Endothelial cell of umbilical vein (primary cell): ENCODE data around the gene EGLN1.

Source experiments
- EZH2 ChIP-seq: IDR thresholded peaks from 2 replicates; pipeline ENCODE4 v1.6.1; 2012; ENCODE audit warnings: borderline replicate concordance, low read depth, mild to moderate bottlenecking, moderate library complexity, low read length, inconsistent platforms; ENCODE audit not compliant: severe bottlenecking
- GATA2 ChIP-seq: IDR thresholded peaks from 2 replicates; pipeline ENCODE4 v1.7.0; 2011; ENCODE audit warnings: low read depth, mild to moderate bottlenecking, moderate library complexity, mixed read lengths, low read length; ENCODE audit not compliant: insufficient read length, insufficient read depth
- JUN ChIP-seq: IDR thresholded peaks from 2 replicates; pipeline ENCODE4 v1.6.1; 2011; ENCODE audit warnings: borderline replicate concordance, low read depth; ENCODE audit not compliant: insufficient read length, insufficient read depth
- MYC ChIP-seq: IDR thresholded peaks from one replicate; pipeline ENCODE4 v1.6.1; 2011; ENCODE audit warnings: mild to moderate bottlenecking, low read depth, low read length
- POLR2A ChIP-seq: IDR thresholded peaks from 2 replicates; pipeline ENCODE4 v1.6.1; 2012; ENCODE audit warnings: low read depth, mild to moderate bottlenecking, control low read depth, low read length
- POLR2AphosphoS5 ChIP-seq: IDR thresholded peaks from 2 replicates; pipeline ENCODE4 v1.6.1; 2012; ENCODE audit warnings: low read depth, mild to moderate bottlenecking, control low read depth, low read length, moderate library complexity; ENCODE audit not compliant: insufficient read depth
- TF ChIP-seq, protein P1 (sequence below), 2 donors: IDR thresholded peaks; 1 replicate in 1 of 2; 2 replicates in 1 of 2; pipeline ENCODE4 v1.5.1; 2011; ENCODE audit warnings: low read length in 2 of 2, mild to moderate bottlenecking in 2 of 2, moderate library complexity in 2 of 2, control low read depth in 1 of 2, inconsistent platforms in 1 of 2, low read depth in 1 of 2; ENCODE audit not compliant: insufficient read depth in 1 of 2; ENCODE audit errors: extremely low read depth in 1 of 2
- TF ChIP-seq, protein P2 (sequence below): IDR thresholded peaks from 2 replicates; pipeline ENCODE4 v1.6.1; 2011; ENCODE audit not compliant: insufficient read depth, insufficient read length

DNA sequence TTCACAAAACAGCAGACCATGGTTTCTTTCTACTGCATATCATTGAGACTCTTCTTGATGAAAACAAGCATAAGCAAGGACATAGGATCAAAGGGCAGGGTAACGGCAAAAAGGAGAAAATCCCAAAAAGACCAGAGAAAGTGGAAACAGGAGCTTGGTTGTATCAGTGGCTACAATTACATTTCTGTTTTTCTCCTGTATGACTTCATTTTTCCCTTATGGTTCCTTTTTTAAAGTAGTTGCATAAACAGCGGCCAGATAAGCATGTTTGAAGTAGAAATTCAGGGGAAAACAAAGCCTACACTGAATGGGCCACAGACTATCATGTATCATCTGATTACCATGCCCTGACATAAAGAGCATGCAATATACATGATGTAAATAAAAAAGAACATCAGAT, 4.6 kb downstream of the EGLN1 start:
- TF ChIP-seq POLR2A: no peak
- TF ChIP-seq, protein P1, sequence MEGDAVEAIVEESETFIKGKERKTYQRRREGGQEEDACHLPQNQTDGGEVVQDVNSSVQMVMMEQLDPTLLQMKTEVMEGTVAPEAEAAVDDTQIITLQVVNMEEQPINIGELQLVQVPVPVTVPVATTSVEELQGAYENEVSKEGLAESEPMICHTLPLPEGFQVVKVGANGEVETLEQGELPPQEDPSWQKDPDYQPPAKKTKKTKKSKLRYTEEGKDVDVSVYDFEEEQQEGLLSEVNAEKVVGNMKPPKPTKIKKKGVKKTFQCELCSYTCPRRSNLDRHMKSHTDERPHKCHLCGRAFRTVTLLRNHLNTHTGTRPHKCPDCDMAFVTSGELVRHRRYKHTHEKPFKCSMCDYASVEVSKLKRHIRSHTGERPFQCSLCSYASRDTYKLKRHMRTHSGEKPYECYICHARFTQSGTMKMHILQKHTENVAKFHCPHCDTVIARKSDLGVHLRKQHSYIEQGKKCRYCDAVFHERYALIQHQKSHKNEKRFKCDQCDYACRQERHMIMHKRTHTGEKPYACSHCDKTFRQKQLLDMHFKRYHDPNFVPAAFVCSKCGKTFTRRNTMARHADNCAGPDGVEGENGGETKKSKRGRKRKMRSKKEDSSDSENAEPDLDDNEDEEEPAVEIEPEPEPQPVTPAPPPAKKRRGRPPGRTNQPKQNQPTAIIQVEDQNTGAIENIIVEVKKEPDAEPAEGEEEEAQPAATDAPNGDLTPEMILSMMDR (IDR thresholded peaks at IDR 0.05; ENCODE audit: extremely low read depth in 1 of 2, insufficient read depth in 1 of 2, low read depth in 1 of 2, low read length in 2 of 2): no peak
- no peak for TF ChIP-seq EZH2
- TF ChIP-seq POLR2AphosphoS5: no peak
- TF ChIP-seq, protein P2, sequence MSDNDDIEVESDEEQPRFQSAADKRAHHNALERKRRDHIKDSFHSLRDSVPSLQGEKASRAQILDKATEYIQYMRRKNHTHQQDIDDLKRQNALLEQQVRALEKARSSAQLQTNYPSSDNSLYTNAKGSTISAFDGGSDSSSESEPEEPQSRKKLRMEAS: no peak
- no peak for TF ChIP-seq GATA2
- no peak for TF ChIP-seq JUN
- no peak for TF ChIP-seq MYC
